DMS153 treated with DMSO at 0.1 percent for 48 hours (cell line): ENCODE results near the gene CEACAM1.
"Not testable (repeated sequence)": the region's sequence is repeated elsewhere in the genome, so short reads cannot be mapped to it uniquely, and the experiment has no call there.

Experiments
- DNase-seq: peaks from one replicate; lab custom pipeline; 2025; ENCODE audit not compliant: unreplicated experiment; lab: John Stamatoyannopoulos, UW

CEACAM1 gene

GRCh38 chr19:42528354-42529247 lies at the start of gene CEACAM1:
Gene CEACAM1, minus strand, starts transcription at chr19:42528481. Its CDS starts 107 bp downstream, at chr19:42528374.
- peak; percentile 62 for DNase-seq

DNA sequence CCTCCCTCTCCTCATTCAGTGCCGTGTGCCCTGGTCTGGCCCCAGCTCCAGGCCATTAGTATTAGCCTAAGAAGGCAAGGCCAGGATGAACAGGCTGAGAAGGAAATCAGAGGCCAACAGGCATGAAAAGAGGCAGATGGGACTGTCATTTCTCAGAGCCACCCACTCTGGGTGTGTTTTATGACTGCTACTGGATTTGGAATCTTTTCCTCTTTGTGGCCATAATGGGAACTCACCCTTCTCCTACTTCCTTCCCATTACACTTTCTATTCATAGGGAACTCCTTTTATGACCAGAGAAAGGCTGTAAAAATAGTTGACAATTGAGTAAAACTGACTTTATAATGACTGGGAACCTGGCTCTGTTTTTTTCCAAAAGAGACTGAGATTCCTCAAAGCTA lies 48.7 kb upstream of the CEACAM1 start:
- no peak for DNase-seq

- no peak for DNase-seq
Observed at GRCh38 chr19:42576241-42576640, 48.0 kb upstream of the CEACAM1 start.

- no peak for DNase-seq
Observed at GRCh38 chr19:42573642-42574041, 45.4 kb upstream of the CEACAM1 start.

GRCh38 chr19:42571116-42571515 lies 42.8 kb upstream of the CEACAM1 start:
- no peak for DNase-seq

- no peak for DNase-seq
Observed at GRCh38 chr19:42569193-42569592, 40.9 kb upstream of the CEACAM1 start.

DNA sequence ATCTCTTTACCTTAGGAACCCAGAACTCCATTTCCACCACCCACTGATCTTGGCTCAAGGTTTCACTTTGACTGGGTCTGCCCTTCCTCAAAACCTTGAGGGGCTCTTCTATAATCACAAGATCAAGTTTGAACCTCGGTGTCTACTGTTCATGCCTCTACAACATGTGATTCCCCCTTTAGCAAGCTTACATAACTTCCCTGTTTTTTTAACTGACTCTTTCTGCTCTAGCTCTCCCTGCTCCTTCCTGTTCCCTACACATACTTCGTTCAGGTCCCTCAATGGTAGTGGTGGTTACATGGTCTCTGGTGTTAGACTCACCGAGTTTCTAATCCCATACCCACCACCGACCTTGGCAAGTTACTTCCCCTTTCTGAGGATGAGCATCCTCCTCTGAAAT lies 39.7 kb upstream of the CEACAM1 start:
- DNase-seq: no peak

- no peak for DNase-seq
Observed at GRCh38 chr19:42567567-42567966, 39.3 kb upstream of the CEACAM1 start.

DNA sequence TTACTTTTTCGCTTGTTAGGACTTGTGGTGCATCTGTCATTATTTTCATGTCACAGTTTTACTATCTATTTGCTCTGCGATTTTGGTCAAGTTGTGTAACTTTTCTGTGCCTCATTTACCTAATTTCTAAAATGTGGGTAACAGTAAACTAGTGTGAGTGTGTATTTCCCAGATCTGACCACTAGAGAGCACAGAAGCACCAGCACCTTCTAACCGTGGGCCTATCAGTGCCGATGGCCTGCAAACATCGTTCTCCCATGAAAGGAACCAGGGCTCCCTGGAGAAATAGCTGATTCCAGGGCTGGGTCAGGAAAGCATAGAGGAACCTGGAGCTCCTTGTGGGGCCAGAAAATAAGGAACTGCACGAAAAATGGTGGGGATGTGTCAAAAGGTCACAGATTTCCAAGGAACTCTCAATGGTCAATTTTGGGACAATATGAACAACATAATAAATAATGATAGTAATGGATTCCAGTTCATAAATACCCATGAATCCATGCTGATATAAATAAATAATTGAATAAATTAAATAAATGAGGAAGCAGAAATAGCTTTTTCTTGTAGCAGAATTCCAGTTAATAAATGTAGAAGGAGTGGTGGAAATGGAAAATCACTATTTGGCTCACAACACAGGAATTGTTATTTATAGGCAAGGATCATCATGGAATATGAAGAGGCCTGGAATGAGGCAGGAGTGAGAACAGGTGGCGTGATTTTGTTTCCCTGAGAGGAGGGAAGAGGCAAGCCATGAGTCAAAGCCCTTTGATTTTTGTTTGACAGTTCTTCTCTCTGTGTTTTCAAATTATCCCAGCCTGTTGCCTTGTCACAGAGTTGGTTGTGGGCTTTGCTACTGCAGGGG lies 35.3 kb upstream of the CEACAM1 start:
- DNase-seq: peak; percentile 59

- DNase-seq: no peak
Observed at GRCh38 chr19:42561512-42561911, 33.2 kb upstream of the CEACAM1 start.

- no peak for DNase-seq
Observed at GRCh38 chr19:42560731-42561130, 32.5 kb upstream of the CEACAM1 start.

GRCh38 chr19:42558450-42559150 lies 30.3 kb upstream of the CEACAM1 start:
- no peak for DNase-seq

GRCh38 chr19:42557386-42557871 lies 29.1 kb upstream of the CEACAM1 start:
- not testable (repeated sequence) for DNase-seq

- DNase-seq: no peak
Observed at GRCh38 chr19:42555801-42556200, 27.5 kb upstream of the CEACAM1 start.

- DNase-seq: no peak
Observed at GRCh38 chr19:42555317-42555716, 27.0 kb upstream of the CEACAM1 start.

DNA sequence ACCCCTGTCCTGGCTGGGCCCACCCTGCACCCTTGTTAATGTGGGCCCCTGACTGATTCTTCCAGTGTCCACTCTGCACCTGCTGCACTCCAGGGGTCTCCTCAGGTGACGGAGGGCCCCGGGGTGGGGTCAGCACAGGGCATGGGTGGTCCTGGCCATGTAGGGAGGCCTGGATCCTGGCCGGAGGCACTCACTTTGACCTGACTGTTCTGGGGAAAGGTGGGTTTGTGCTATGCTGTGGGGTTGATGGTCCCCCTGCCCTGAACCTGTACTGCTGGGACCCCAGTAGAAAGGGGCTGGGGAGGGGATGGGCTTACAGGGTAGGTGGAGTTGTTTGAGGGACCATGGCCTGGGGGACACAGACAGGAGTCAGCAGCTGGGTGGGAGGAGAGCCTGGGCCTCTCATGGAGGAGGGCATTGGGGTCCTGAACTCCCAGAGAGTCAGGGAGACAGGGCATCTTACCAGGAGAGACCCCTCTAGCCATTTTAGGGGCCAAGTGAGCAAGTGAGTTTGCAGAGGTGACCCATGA lies 25.8 kb upstream of the CEACAM1 start:
- no peak for DNase-seq

GRCh38 chr19:42553292-42554045 lies 25.2 kb upstream of the CEACAM1 start:
- DNase-seq: no peak

DNA sequence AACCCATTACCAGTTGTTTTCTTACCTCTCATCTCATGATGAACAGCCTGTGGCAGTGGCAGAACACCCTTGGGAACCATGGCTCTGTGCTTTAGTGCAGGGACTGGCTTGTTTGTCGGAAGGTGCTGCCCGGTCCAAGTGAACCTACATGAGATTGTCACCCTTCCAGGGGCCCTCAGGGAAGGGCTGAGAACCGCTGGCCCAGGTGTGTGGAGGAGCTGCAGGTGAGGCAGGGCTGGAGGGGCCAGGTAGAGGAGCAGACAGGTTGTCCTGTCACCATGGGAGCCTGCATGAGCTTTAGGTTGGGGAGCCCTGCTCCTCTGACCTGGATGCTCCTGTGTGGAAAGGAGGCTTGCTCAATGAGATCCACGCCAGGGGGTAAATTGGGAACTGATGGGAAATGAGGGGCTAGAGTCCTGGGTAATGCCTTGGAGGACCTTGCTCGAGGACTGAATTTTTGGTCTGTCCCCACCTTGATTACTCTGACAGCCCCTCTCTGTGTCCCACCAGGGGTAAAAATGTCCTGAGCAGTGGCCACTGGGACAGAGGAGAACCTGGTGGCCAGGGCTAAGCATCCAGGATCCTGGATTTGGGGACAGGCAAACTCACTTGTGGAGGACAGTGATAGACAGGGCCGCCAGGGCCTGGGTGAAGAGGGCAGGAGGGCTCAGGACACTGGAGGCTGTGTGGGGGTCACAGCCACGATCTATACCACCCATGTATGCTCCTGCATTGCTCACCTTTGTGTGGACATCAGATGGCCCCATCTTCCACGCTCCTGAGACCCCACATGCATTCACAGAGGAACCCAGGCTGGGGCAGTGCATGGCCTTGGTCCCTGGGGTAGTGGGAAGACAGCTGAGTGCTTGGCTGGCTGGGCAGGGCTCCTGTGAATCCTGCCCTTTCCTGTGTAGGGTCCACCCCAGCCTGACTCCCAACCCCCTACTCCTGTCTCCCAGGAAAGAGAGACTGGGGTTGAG lies 24.1 kb upstream of the CEACAM1 start:
- DNase-seq: no peak

DNA sequence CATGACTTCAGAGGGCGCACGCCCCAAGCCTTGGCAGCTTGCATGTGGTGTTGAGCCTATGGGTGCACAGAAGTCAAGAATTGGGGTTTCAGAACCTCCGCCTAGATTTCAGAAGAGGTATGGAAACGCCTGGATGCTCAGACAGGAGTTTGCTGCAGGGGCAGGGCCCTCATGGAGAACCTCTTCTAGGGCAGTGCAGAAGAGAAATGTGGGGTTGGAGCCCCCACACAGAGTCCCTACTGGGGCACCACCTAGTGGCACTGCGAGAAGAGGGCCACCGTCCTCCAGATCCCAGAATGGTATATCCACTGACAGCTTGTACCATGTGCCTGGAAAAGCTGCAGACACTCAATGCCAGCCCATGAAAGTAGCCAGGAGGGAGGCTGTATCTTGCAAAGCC lies 22.2 kb upstream of the CEACAM1 start:
- DNase-seq: not testable (repeated sequence)
